Adrenal gland (tissue), 12 donors: ENCODE data around the gene LRRC59. TPM values are rescaled to one million over a fixed set of nuclear protein-coding genes. Genes with fewer than 3 reads are reported as not detected.
A peak's percentile ranks its signal among the peaks of the same experiment; 100 is the strongest.

Experiments
- DNase-seq, 7 donors: peaks; one replicate each; pipeline ENCODE4 v3.0.0-alpha.2; 2019 to 2020
- H3K27ac ChIP-seq, 5 donors: fragments of 200-600 bp; sonication (generic) in 4 of 5; 1 replicate in 3 of 5; 2 replicates in 2 of 5; pipeline versions ENCODE4 v1.5.1 to v1.8.0; 2016 to 2020; ENCODE audit warnings: mild to moderate bottlenecking in 1 of 5
- H3K27me3 ChIP-seq: fragments of 200-600 bp; 2 replicates; pipeline ENCODE4 v1.8.0; 2021
- H3K36me3 ChIP-seq, 2 donors: fragments of 200-600 bp; replicated peaks in 1 of 2; 1 replicate in 1 of 2; 2 replicates in 1 of 2; pipeline versions ENCODE4 v1.5.1 to v1.8.0; 2018 to 2022
- H3K4me1 ChIP-seq, 2 donors: fragments of 200-600 bp; replicated peaks in 1 of 2; 1 replicate in 1 of 2; 2 replicates in 1 of 2; pipeline versions ENCODE4 v1.5.1 to v1.8.0; 2018 to 2021
- H3K4me3 ChIP-seq, 4 donors: fragments of 200-600 bp; sonication (generic) in 3 of 4; one replicate each; pipeline ENCODE4 v1.5.1; 2016 to 2018
- H3K9me3 ChIP-seq, 3 donors: fragments of 200-600 bp; sonication (generic) in 1 of 3; replicated peaks in 1 of 3; 1 replicate in 2 of 3; 2 replicates in 1 of 3; pipeline versions ENCODE4 v1.5.1 to v1.8.0; 2016 to 2021
- CTCF ChIP-seq, 6 experiments: fragments of 450-650 bp in 4 of 6; fragments of 200-600 bp in 2 of 6; sonication (generic) in 1 of 6; IDR thresholded peaks; 1 replicate in 5 of 6; 2 replicates in 1 of 6; pipeline versions ENCODE4 v1.5.1 to v1.8.0; 2016 to 2021; ENCODE audit warnings: antibody characterized with exemption in 6 of 6, mild to moderate bottlenecking in 2 of 6, moderate library complexity in 1 of 6
- POLR2A ChIP-seq, 2 donors: fragments of 450-650 bp; IDR thresholded peaks; one replicate each; pipeline ENCODE4 v1.6.1; 2017; ENCODE audit warnings: antibody characterized with exemption in 2 of 2, mild to moderate bottlenecking in 2 of 2, moderate library complexity in 1 of 2
- WGBS, 4 donors: extraction: QIAGEN DNeasy Blood & Tissue Kit in 2 of 4; methylation state at CpG; one replicate each; pipeline versions ENCODE4 v1.1.5 to v1.1.7; 2013 to 2017; 5-methylcytosine and 5-hydroxymethylcytosine counted together
- intact Hi-C, 2 donors: fragments of 100-400 bp; cut with DNase I; formaldehyde crosslinking; loops; one replicate each; pipeline versions ENCODE4 v1.14.1 to v1.15.0; 2022 to 2023
- polyA plus RNA-seq, 3 donors: library from polyadenylated mRNA; stranded (reverse); fragments of 200-250 nt in 2 of 3; fragments of 350-450 nt in 1 of 3; fragmentation: Illumina TruSeq in 1 of 3; extraction: RNeasy Lipid Tissue Mini Kit (QIAGEN cat#74804) in 1 of 3; gene quantifications; one replicate each; pipeline ENCODE4 v1.2.3, GENCODE V29; 2013 to 2014
- total RNA-seq, 9 donors: library from RNA; depleted of rRNA in 4 of 9; stranded (reverse); fragments of >200 nt in 4 of 9; fragments of 120-200 nt in 1 of 9; fragmentation: NEBNext Ultra II Directional in 1 of 9; extraction: Animal tissue kit (Norgen Biotek cat#: 25700) in 1 of 9; gene quantifications; one replicate each; pipeline versions ENCODE4 v1.1.0 to v1.2.4, GENCODE V29; 2013 to 2023
- donor health status: healthy with polysubstance abuse.
- donor health status: Bipolar disorder and iron deficiency.
- donor health status: DM: yes; HTN: yes; CAD: no.
- donor health status: DM: no; HTN: no; CAD: no.
- donor health status: DM: no; HTN: no; CAD: no.
- donor health status: DM: yes; HTN: yes; CAD: no.

The LRRC59 gene
- total and polyA plus RNA-seq, 12 donors: 38.0 to 337 (median 107) TPM

GRCh38 chr17:50365649-50366393 lies 31.5 kb downstream of the LRRC59 start:
- peaks cover 0 to 7% of the 10 kb centered on the region in 2 donors for H3K4me1 ChIP-seq
- TF ChIP-seq CTCF (IDR thresholded peaks at IDR 0.05): no peak
- TF ChIP-seq POLR2A (IDR thresholded peaks at IDR 0.05): no peak
- WGBS, 4 donors: 75 to 95% (median 89%) methylated on average over 7 to 14 of the region's 14 CpGs

GRCh38 chr17:50365165-50365564 lies 32.2 kb downstream of the LRRC59 start:
- peak in 1 of 7 donors; percentile 7 for DNase-seq
- 58 to 66% (median 61%) methylated on average over 2 of the region's 2 CpGs for WGBS, 4 donors
- Histone ChIP-seq H3K4me1 (peaks cover 0 to 7% of the 10 kb centered on the region in 2 donors), H3K36me3 (peaks cover 0 to 49% of the 10 kb centered on the region in 2 donors), H3K27ac (no peak overlapping the region), H3K9me3 (no peaks in the 10 kb centered on the region), H3K27me3 (no peaks in the 10 kb centered on the region), H3K4me3 (no peak overlapping the region)
- intact Hi-C loops: loop anchor here in 1 of 2 donors (5.0 kb wide), 1 partner anchor 112 kb away; the partner anchor contains the start of gene RSAD1
- TF ChIP-seq CTCF (IDR thresholded peaks at IDR 0.05) (no peak), POLR2A (IDR thresholded peaks at IDR 0.05) (no peak)

More at GRCh38 chr17:50365649-50366393, 31.5 kb downstream of the LRRC59 start:
- intact Hi-C loops: loop anchor here in 1 of 2 donors (5.0 kb wide), 1 partner anchor 111 kb away; the partner anchor contains the start of gene RSAD1
- Histone ChIP-seq H3K4me3 (no peak overlapping the region), H3K36me3 (peaks cover 0 to 56% of the 10 kb centered on the region in 2 donors), H3K27ac (no peak overlapping the region), H3K9me3 (no peaks in the 10 kb centered on the region), H3K27me3 (no peaks in the 10 kb centered on the region)
- DNase-seq: peak in 2 of 7 donors; percentile 11 to 16

GRCh38 chr17:50364715-50365114 lies 32.6 kb downstream of the LRRC59 start:
- 82 to 96% (median 87%) methylated on average over 7 to 9 of the region's 9 CpGs for WGBS, 4 donors
- Histone ChIP-seq H3K4me1 (peaks cover 0 to 8% of the 10 kb centered on the region in 2 donors), H3K4me3 (no peak overlapping the region), H3K27ac (no peak overlapping the region), H3K9me3 (no peaks in the 10 kb centered on the region), H3K36me3 (peaks cover 0 to 45% of the 10 kb centered on the region in 2 donors), H3K27me3 (no peaks in the 10 kb centered on the region)
- intact Hi-C loops: loop anchor here (5.0 kb wide), 2 partner anchors 33 to 113 kb away; partner anchors contain the start of genes LRRC59 (in 1 of the 2) and RSAD1 (in 1 of the 2)
- TF ChIP-seq CTCF (IDR thresholded peaks at IDR 0.05): no peak
- no peak for TF ChIP-seq POLR2A (IDR thresholded peaks at IDR 0.05)
- peak in 2 of 7 donors; percentile 8 to 10 for DNase-seq

- no peak for DNase-seq
- Histone ChIP-seq H3K27me3 (no peaks in the 10 kb centered on the region), H3K4me1 (peaks cover 6 to 14% of the 10 kb centered on the region in 2 donors), H3K9me3 (no peaks in the 10 kb centered on the region), H3K27ac (no peak overlapping the region), H3K4me3 (no peak overlapping the region), H3K36me3 (peaks cover 0 to 40% of the 10 kb centered on the region in 2 donors)
- TF ChIP-seq POLR2A (IDR thresholded peaks at IDR 0.05) (no peak), CTCF (IDR thresholded peaks at IDR 0.05) (no peak)
- 41 to 61% (median 50%) methylated on average over 3 to 4 of the region's 4 CpGs for WGBS, 4 donors
- intact Hi-C loops: loop anchor here in 1 of 2 donors (5.0 kb wide), 1 partner anchor 33 kb away; the partner anchor contains the start of gene LRRC59
Observed at GRCh38 chr17:50364061-50364458, 33.3 kb downstream of the LRRC59 start.
